ENCODE measurements around the gene NLRP5.

DNA sequence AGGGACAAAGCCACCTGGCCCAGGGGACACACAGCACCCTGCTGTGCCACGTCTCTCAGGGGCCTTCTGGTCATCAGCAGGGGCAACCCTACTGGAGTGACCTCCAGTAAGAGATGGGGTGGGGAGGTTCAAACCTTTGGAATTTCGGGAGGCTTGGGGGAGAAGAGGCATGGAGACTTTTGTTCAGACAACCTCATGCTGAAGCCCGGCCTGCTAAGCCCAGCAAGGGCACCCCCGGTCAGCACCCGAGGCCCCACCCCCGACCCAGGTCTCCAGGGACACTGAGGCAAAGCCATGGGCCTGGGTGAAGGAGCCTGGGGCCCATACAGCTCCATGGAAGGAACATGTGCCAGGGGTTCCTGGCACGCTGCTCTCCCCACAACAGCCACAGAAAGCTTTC, 111.2 kb downstream of the NLRP5 start:
- TF ChIP-seq, protein P1, sequence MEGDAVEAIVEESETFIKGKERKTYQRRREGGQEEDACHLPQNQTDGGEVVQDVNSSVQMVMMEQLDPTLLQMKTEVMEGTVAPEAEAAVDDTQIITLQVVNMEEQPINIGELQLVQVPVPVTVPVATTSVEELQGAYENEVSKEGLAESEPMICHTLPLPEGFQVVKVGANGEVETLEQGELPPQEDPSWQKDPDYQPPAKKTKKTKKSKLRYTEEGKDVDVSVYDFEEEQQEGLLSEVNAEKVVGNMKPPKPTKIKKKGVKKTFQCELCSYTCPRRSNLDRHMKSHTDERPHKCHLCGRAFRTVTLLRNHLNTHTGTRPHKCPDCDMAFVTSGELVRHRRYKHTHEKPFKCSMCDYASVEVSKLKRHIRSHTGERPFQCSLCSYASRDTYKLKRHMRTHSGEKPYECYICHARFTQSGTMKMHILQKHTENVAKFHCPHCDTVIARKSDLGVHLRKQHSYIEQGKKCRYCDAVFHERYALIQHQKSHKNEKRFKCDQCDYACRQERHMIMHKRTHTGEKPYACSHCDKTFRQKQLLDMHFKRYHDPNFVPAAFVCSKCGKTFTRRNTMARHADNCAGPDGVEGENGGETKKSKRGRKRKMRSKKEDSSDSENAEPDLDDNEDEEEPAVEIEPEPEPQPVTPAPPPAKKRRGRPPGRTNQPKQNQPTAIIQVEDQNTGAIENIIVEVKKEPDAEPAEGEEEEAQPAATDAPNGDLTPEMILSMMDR (IDR thresholded peaks at IDR 0.05), result no peak
- no peak for TF ChIP-seq POLR2AphosphoS5 (IDR thresholded peaks at IDR 0.05)
- no peak for TF ChIP-seq POLR2A (IDR thresholded peaks at IDR 0.05)
- TF ChIP-seq EP300 (IDR thresholded peaks at IDR 0.05), result no peak
